HG03196 (cell line): ENCODE results near the gene DEUP1.
"Not testable (repeated sequence)": the region's sequence is repeated elsewhere in the genome, so short reads cannot be mapped to it uniquely, and the experiment has no call there.

Source experiments
- ATAC-seq: cut with Tn5 transposase; IDR thresholded peaks from one replicate; pipeline ENCODE4 v1.9.1; 2021; ENCODE audit not compliant: unreplicated experiment

Gene DEUP1

GRCh38 chr11:93350835-93351234 is 20.3 kb downstream of the DEUP1 start:
- ATAC-seq, result no peak

DNA sequence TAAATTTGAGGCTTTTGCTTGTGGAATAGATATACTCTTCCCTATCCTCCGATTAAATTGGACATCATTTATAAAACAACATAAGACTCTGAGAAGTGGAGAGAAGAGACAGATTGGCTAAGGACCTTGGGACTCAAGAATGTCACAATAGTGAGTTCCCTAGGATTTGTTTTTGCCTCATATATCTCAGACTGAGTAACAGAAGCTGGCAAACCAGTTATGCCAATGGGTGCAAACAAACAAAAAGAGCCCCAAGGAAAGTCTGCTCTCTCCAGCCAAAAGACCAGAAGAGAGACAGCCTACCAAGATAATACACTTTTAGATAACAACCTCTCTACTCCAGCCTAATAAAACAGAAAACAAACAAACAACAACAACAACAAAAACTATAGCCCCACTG is 28.9 kb downstream of the DEUP1 start:
- no peak for ATAC-seq

GRCh38 chr11:93361435-93361834 is 30.9 kb downstream of the DEUP1 start:
- ATAC-seq, result no peak

DNA sequence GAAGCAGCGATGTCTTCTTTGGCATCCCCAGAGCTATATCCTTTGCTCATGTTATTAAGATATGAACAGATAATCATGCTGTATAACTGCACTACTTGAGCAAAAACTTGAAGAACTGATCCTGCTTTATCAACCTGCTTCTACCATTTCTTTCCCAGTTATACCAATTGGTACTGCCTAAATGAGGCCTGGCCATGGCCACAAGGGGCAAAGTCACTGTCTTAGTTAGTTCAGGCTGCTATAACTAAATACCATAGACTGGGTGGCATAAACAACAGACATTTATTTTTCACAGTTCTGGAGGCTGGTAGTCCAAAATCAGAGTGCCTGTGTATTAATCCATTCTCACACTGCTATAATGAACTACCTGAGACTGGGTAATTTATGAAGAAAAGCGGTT is 37.5 kb downstream of the DEUP1 start:
- no peak for ATAC-seq

- no peak for ATAC-seq
These were observed 39.7 kb downstream of the DEUP1 start for GRCh38 chr11:93370260-93370659.

DNA sequence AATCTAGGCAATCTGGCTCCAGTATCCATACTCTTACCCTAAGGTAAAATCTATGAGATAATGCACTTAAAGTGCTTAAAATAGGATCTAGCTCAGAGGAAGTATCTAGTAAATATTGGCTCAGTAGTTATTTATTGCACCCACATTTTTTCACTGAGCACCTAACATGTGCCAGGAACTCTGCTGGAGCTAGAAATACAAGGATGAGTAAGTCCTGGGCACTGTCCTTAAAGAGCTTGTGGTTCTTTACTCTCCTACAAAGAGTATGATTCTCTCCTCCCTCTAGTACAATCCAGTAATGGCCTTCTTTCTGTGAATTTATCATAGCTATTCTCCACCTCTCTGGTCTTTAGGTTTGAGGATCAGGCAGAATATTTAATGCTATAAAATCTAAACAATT is 59.2 kb downstream of the DEUP1 start:
- ATAC-seq, result no peak

GRCh38 chr11:93392867-93393266 is 62.3 kb downstream of the DEUP1 start:
- no peak for ATAC-seq

GRCh38 chr11:93393386-93393785 is 62.8 kb downstream of the DEUP1 start:
- ATAC-seq, result no peak

GRCh38 chr11:93394488-93394887 is 63.9 kb downstream of the DEUP1 start:
- ATAC-seq, result no peak

DNA sequence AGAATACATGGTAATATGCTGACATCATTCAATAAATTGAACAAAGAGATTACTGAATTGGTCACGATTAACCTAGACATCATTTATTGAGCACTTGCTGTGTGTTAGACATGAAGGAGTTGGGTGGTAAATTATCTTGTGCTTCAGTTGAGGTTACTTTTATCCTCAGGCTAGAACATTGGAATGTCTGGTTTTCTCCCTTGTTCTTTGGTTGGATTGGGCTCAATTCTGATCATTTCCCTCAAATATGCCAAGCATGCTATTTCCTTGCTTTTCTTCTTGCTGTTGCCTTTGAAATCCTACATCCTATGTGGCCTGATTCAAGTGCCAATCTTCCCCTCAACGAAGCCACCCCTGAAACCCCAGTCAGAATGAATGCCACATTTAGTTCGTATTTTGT is 65.8 kb downstream of the DEUP1 start:
- ATAC-seq, result no peak

- ATAC-seq, result no peak
These were observed 73.4 kb downstream of the DEUP1 start for GRCh38 chr11:93403930-93404329.

GRCh38 chr11:93407777-93408401 is 77.3 kb downstream of the DEUP1 start:
- no peak for ATAC-seq

GRCh38 chr11:93410441-93410840 is 79.9 kb downstream of the DEUP1 start:
- ATAC-seq, result no peak

GRCh38 chr11:93411705-93412104 is 81.2 kb downstream of the DEUP1 start:
- ATAC-seq, result no peak

GRCh38 chr11:93432247-93432646 is 101.7 kb downstream of the DEUP1 start:
- ATAC-seq, result no peak

DNA sequence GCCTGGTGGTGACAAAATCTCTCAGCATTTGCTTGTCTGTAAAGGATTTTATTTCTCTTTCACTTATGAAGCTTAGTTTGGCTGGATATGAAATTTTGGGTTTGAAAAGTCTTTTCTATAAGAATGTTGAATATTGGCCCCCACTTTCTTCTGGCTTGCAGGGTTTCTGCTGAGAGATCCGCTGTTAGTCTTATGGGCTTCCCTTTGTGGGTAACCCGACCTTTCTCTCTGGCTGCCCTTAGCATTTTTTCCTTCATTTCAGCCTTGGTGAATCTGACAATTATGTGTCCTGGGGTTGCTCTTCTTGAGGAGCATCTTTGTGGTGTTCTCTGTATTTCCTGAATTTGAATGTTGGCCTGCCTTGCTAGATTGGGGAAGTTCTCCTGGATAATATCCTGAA is 112.7 kb downstream of the DEUP1 start:
- ATAC-seq, result not testable (repeated sequence)

- no peak for ATAC-seq
These were observed 114.1 kb downstream of the DEUP1 start for GRCh38 chr11:93444617-93445073.

DNA sequence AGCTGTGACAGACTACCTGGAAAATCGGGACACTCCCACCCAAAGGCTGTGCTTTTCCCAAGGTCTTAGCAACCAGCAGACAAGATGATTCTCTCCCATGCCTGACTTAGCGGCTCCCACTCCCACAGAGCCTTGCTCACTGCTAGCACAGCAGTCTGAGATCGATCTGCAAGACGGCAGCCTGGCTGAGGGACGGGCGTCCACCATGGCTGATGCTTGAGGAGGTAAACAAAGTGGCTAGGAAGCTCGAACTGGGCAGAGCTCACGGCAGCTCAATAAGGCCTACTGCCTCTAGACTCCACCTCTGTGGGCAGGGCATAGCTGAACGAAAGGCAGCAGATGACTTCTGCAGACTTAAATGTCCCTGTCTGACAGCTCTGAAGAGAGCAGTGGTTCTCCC is 127.7 kb downstream of the DEUP1 start:
- ATAC-seq, result no peak

- not testable (repeated sequence) for ATAC-seq
These were observed 133.1 kb downstream of the DEUP1 start for GRCh38 chr11:93463666-93464065.

DNA sequence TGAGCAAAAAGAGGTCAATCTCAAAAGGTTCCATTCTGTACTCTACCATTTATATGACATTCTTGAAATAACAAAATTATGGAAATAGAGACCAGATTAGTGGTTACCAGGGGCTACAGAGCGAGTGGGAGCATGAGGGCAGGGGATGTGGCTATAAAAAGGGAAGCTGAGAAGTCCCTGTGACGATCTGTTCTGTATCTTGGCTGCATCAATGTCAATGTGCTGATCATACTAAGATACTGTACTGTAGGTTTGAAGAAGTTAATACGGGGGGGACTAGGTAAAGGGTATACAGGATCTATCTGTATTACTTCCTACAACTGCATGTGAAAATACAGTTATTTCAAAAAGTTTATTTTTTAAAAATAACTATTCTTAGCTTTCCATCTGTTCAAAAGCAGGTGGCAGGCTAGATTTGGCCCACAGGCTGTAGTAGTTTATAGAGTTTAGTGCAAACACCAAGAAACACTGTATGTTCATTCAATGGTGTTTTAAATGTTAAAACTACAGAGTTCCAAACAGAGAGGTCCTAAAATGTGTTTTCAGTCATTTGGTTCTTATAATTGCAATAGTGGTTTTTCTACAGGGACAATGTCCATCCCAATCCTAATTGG is 134.5 kb downstream of the DEUP1 start:
- no peak for ATAC-seq

GRCh38 chr11:93467054-93467453 is 136.5 kb downstream of the DEUP1 start:
- no peak for ATAC-seq

DNA sequence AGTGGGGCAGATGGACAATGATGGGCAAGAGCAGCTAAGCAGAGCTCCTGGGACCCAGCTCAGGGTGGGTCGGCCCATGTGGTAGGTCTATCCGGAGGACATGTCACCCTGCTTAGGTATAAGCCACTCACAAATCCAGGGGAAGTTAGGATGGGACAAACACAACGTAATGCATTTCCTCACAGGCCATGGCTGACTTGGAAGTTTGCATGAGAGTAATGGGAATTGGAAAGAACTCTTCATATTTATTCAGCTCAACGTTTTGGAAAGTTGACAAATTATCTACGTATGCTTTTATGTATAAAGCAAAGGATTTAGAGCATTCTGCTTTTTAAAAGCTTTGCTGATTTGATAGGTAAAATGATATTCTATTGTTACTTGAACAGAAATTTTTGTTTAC is 137.7 kb downstream of the DEUP1 start:
- ATAC-seq, result no peak

DNA sequence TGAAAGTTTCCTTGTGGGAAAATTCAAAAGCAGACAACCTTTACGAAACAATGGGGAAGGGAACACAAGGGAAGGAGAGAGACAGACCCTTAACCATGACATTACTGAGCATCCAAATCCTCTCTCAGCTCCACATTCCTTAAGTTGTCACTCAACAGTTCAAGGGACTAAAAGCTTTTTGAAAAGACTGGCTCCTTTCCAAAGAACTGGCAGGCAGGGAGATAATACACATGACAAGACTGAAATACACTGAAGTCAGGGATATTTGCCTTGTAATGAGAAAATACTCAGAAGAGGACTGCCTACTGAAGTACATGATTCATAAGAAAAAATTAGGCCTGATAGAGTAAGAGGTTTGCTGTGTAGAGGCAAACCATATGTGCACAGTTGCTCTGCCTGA is 143.6 kb downstream of the DEUP1 start:
- ATAC-seq, result no peak
